Smooth muscle cell (in vitro differentiated cells): ENCODE data around the gene SPRR2A. TPM values are rescaled to one million over a fixed set of nuclear protein-coding genes. Genes with fewer than 3 reads are reported as not detected.

Experiments used
- DNase-seq: peaks from one replicate; lab custom pipeline; 2025; ENCODE audit not compliant: unreplicated experiment; lab: John Stamatoyannopoulos, UW
- H2AFZ ChIP-seq: fragments of 200-600 bp; sonication (generic); 2 replicates; pipeline ENCODE4 v1.6.0; 2016; ENCODE audit warnings: antibody characterized with exemption, low read depth, mild to moderate bottlenecking
- H3F3A ChIP-seq: fragments of 200-600 bp; sonication (generic); 2 replicates; pipeline ENCODE4 v1.6.0; 2017; ENCODE audit warnings: antibody characterized with exemption, low read depth
- H3K27ac ChIP-seq: fragments of 200-600 bp; sonication (generic); 2 replicates; pipeline ENCODE4 v1.5.1; 2016; ENCODE audit warnings: low read depth, mild to moderate bottlenecking
- H3K27me3 ChIP-seq: fragments of 200-600 bp; sonication (generic); 2 replicates; pipeline ENCODE4 v1.6.1; 2016; ENCODE audit warnings: low read depth, mild to moderate bottlenecking
- H3K36me3 ChIP-seq: fragments of 200-600 bp; sonication (generic); 2 replicates; pipeline ENCODE4 v1.5.1; 2016; ENCODE audit warnings: low read depth
- H3K4me1 ChIP-seq: fragments of 200-600 bp; sonication (generic); 2 replicates; pipeline ENCODE4 v1.5.1; 2016; ENCODE audit warnings: low read depth
- H3K4me2 ChIP-seq: fragments of 200-600 bp; sonication (generic); 2 replicates; pipeline ENCODE4 v1.6.0; 2016; ENCODE audit warnings: mild to moderate bottlenecking
- H3K4me3 ChIP-seq: fragments of 200-600 bp; sonication (generic); 2 replicates; pipeline ENCODE4 v1.5.1; 2016; ENCODE audit warnings: mild to moderate bottlenecking
- H3K79me2 ChIP-seq: fragments of 200-600 bp; sonication (generic); 2 replicates; pipeline ENCODE4 v1.6.0; 2016; ENCODE audit warnings: low read depth, mild to moderate bottlenecking
- H3K9ac ChIP-seq: fragments of 200-600 bp; sonication (generic); 2 replicates; pipeline ENCODE4 v1.6.0; 2016; ENCODE audit warnings: low read depth
- H3K9me3 ChIP-seq: fragments of 200-600 bp; sonication (generic); replicated peaks from 2 replicates; pipeline ENCODE4 v1.5.1; 2016; ENCODE audit warnings: low read depth
- H4K20me1 ChIP-seq: fragments of 200-600 bp; sonication (generic); 2 replicates; pipeline ENCODE4 v1.6.0; 2016; ENCODE audit warnings: low read depth
- WGBS: methylation state at CpG from one replicate; pipeline ENCODE4 v1.1.7; 2016; ENCODE audit warnings: low lambda C conversion rate; 5-methylcytosine and 5-hydroxymethylcytosine counted together
- polyA plus RNA-seq: library from polyadenylated mRNA; unstranded; fragments of >200 nt; fragmentation: Nextera tagmentation; extraction: Ambion mirVana; gene quantifications from 2 replicates; pipeline ENCODE4 v1.2.1, GENCODE V29; 2016
- total RNA-seq: library from RNA; depleted of rRNA; stranded (reverse); fragments of >200 nt; gene quantifications from 2 replicates; pipeline ENCODE4 v1.2.3, GENCODE V29; 2014
- TF ChIP-seq, protein P1 (sequence below): fragments of 200-600 bp; sonication (generic); IDR thresholded peaks from 2 replicates; pipeline ENCODE4 v1.5.1; 2017; ENCODE audit warnings: borderline replicate concordance, mild to moderate bottlenecking, antibody characterized with exemption; ENCODE audit not compliant: insufficient read depth, poor library complexity, severe bottlenecking

SPRR2A gene
- total and polyA plus RNA-seq, 2 experiments from 2014 or later = 1.5 TPM; not detected in 1

DNA sequence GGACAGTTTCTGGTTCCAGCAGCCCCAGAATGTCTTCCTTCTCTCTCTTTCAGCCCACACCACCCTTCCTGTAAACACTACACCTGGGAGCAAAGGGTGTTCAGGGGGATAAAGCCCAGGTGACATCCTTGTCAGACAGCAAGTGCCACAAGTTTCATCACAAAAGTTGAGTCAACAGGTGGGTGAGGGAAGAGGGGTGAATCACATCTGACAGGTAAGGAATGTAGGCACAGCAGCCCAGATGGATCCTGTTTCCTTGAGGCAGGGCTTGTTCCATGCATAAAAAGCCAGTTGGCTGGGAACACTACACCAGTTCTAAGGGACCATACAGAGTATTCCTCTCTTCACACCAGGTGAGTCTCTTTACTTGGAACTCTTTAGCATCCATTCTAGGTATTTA is 26.4 kb downstream of the SPRR2A start, which contains the start of gene SPRR1B:
TSS of gene SPRR1B (plus strand) at position 309 of the 400 bp plus-strand sequence. CDS start 1,143 bp downstream, outside the sequence.
- H2AFZ ChIP-seq = no peak within 1 kb of the TSS
- H3K4me2 ChIP-seq = no peak within 1 kb of the TSS
- no peaks in the 10 kb centered on the region for H3K36me3 ChIP-seq
- H3F3A ChIP-seq = no peaks in the 10 kb centered on the region
- H3K9ac ChIP-seq = no peak within 1 kb of the TSS
- no peak for DNase-seq
- H3K27me3 ChIP-seq = no peaks in the 10 kb centered on the region
- no peaks in the 10 kb centered on the region for H3K9me3 ChIP-seq
- no peaks in the 10 kb centered on the region for H3K79me2 ChIP-seq
- H3K4me1 ChIP-seq = no peaks in the 10 kb centered on the region
- no peaks in the 10 kb centered on the region for H4K20me1 ChIP-seq
- TF ChIP-seq, protein P1, sequence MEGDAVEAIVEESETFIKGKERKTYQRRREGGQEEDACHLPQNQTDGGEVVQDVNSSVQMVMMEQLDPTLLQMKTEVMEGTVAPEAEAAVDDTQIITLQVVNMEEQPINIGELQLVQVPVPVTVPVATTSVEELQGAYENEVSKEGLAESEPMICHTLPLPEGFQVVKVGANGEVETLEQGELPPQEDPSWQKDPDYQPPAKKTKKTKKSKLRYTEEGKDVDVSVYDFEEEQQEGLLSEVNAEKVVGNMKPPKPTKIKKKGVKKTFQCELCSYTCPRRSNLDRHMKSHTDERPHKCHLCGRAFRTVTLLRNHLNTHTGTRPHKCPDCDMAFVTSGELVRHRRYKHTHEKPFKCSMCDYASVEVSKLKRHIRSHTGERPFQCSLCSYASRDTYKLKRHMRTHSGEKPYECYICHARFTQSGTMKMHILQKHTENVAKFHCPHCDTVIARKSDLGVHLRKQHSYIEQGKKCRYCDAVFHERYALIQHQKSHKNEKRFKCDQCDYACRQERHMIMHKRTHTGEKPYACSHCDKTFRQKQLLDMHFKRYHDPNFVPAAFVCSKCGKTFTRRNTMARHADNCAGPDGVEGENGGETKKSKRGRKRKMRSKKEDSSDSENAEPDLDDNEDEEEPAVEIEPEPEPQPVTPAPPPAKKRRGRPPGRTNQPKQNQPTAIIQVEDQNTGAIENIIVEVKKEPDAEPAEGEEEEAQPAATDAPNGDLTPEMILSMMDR = no peak
- H3K4me3 ChIP-seq = no peak within 1 kb of the TSS
- no peak within 1 kb of the TSS for H3K27ac ChIP-seq

DNA sequence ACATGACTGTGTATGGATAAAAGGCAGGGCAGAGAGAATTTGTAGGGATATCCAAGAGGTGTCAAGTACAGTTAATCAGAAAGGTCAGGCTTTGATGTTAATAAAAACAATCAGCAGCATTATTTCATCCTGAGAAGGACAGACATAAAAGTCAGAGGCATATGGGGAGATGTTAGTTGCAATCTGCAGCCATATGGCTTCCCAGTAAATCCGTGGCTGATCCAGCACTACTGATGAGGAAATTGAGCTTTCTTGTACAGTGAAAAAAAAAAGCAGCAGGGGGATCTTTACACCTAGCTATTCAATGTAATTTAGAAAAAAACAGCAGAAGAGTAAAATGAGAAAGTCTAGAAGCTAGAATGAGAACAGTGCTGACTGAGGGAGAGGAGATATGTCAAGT is 28.5 kb downstream of the SPRR2A start:
- H3K9me3 ChIP-seq = no peaks in the 10 kb centered on the region
- H3K4me2 ChIP-seq = no peak overlapping the region
- no peak overlapping the region for H3K4me3 ChIP-seq
- WGBS = 34% methylated on average over 1 of the region's 1 CpG
- no peak overlapping the region for H3K27ac ChIP-seq
- no peaks in the 10 kb centered on the region for H3K79me2 ChIP-seq
- TF ChIP-seq, protein P1 = no peak
- no peak for DNase-seq
- no peaks in the 10 kb centered on the region for H3K36me3 ChIP-seq
- no peak overlapping the region for H3K9ac ChIP-seq
- H4K20me1 ChIP-seq = no peaks in the 10 kb centered on the region
- no peaks in the 10 kb centered on the region for H3K27me3 ChIP-seq
- no peaks in the 10 kb centered on the region for H3F3A ChIP-seq
- no peaks in the 10 kb centered on the region for H3K4me1 ChIP-seq
- no peak overlapping the region for H2AFZ ChIP-seq

DNA sequence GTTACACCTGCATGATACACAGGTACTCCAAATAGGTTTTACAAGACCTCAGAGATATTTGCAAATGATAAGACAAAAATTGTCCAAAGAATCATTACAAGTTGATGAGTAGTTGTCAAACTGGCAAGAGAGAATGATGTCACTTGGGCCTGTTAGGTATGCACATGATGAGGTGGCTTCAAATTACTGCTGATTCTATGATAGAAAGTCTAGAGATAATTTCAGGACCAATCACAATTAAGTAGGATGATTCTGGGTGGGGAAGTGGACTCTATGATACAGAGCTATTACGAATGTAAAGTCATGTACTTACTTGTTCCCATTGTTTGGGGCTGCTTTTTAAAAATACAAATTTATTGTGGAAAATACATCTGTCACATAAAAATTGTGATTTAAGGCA is 31.5 kb downstream of the SPRR2A start:
- Histone ChIP-seq H3K79me2 (no peaks in the 10 kb centered on the region), H4K20me1 (no peaks in the 10 kb centered on the region), H3K27ac (no peak overlapping the region), H3F3A (no peaks in the 10 kb centered on the region), H3K4me1 (no peaks in the 10 kb centered on the region), H3K4me2 (no peak overlapping the region), H3K9me3 (no peaks in the 10 kb centered on the region), H3K36me3 (no peaks in the 10 kb centered on the region), H2AFZ (no peak overlapping the region), H3K9ac (no peak overlapping the region), H3K27me3 (no peaks in the 10 kb centered on the region), H3K4me3 (no peak overlapping the region)
- WGBS = 83% methylated on average over 1 of the region's 1 CpG
- TF ChIP-seq, protein P1 = no peak
- no peak for DNase-seq

DNA sequence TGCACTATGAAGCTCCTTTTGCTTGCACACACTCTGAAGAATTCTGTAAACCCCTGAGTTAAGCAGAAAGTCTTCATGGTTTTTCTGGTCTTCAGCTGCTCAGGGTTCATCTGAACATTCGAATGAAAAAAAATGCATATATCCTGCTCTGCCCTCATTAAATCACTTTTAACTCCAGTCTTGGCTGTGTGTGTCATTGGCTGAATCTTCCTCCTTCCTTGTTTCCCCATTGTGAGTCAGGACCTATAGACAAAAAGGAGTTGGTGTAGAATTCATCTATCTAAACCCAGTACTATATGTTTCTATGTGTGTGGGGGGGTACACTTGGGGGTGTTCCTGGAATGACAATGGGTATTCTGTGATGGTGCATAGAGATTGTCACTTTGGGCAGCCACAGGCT is 32.9 kb downstream of the SPRR2A start:
- no peak overlapping the region for H3K4me3 ChIP-seq
- no peaks in the 10 kb centered on the region for H3K36me3 ChIP-seq
- H4K20me1 ChIP-seq = no peaks in the 10 kb centered on the region
- WGBS = 65% methylated on average over 1 of the region's 1 CpG
- TF ChIP-seq, protein P1 = no peak
- no peak overlapping the region for H2AFZ ChIP-seq
- no peak for DNase-seq
- no peak overlapping the region for H3K4me2 ChIP-seq
- no peaks in the 10 kb centered on the region for H3K9me3 ChIP-seq
- H3K27ac ChIP-seq = no peak overlapping the region
- no peaks in the 10 kb centered on the region for H3K79me2 ChIP-seq
- H3K9ac ChIP-seq = no peak overlapping the region
- H3F3A ChIP-seq = no peaks in the 10 kb centered on the region
- no peaks in the 10 kb centered on the region for H3K27me3 ChIP-seq
- H3K4me1 ChIP-seq = no peaks in the 10 kb centered on the region
